Measurements from ENCODE around the gene SPRR1A.
"Not testable (repeated sequence)": the region's sequence is repeated elsewhere in the genome, so short reads cannot be mapped to it uniquely, and the experiment has no call there.

The SPRR1A gene

GRCh38 chr1:152999818-153000217 is 15.9 kb downstream of the SPRR1A start:
- TF ChIP-seq CTCF (IDR thresholded peaks at IDR 0.05; ENCODE audit: insufficient read depth, missing control alignments), result no peak
- no peak for DNase-seq (ENCODE audit: insufficient read length, low spot score)
- FAIRE-seq, result no peak

GRCh38 chr1:153000294-153000693 is 16.4 kb downstream of the SPRR1A start:
- FAIRE-seq (no peak), DNase-seq (ENCODE audit: insufficient read length, low spot score) (no peak)

GRCh38 chr1:153001382-153001781 is 17.5 kb downstream of the SPRR1A start, which contains the start of gene SPRR3:
TSS of gene SPRR3 (plus strand) at chr1:153001749. CDS start at chr1:153003021, 1,272 bp downstream.
- FAIRE-seq, result no peak
- no peak for DNase-seq (ENCODE audit: insufficient read length, low spot score)
- no peak for TF ChIP-seq CTCF (IDR thresholded peaks at IDR 0.05; ENCODE audit: insufficient read depth, missing control alignments)

More at GRCh38 chr1:153000294-153000693, 16.4 kb downstream of the SPRR1A start:
- TF ChIP-seq CTCF (IDR thresholded peaks at IDR 0.05; ENCODE audit: insufficient read depth, missing control alignments), result no peak

- DNase-seq (ENCODE audit: insufficient read length, low spot score); FAIRE-seq: not testable (repeated sequence)
Observed at GRCh38 chr1:153011235-153011758, 27.4 kb downstream of the SPRR1A start.

GRCh38 chr1:153021829-153022228 is 37.9 kb downstream of the SPRR1A start:
- DNase-seq (ENCODE audit: insufficient read length, low spot score); FAIRE-seq: not testable (repeated sequence)

- not testable (repeated sequence) for FAIRE-seq
Observed at GRCh38 chr1:153022340-153022739, 38.5 kb downstream of the SPRR1A start.

GRCh38 chr1:153023109-153023508 is 39.2 kb downstream of the SPRR1A start:
- DNase-seq (ENCODE audit: insufficient read length, low spot score), result no peak
- no peak for FAIRE-seq
- TF ChIP-seq CTCF (IDR thresholded peaks at IDR 0.05; ENCODE audit: insufficient read depth, missing control alignments), result no peak

More at GRCh38 chr1:153022340-153022739, 38.5 kb downstream of the SPRR1A start:
- not testable (repeated sequence) for DNase-seq (ENCODE audit: insufficient read length, low spot score)

GRCh38 chr1:153024413-153024812 is 40.5 kb downstream of the SPRR1A start:
- DNase-seq (ENCODE audit: insufficient read length, low spot score) (no peak), FAIRE-seq (no peak)
- TF ChIP-seq CTCF (IDR thresholded peaks at IDR 0.05; ENCODE audit: insufficient read depth, missing control alignments), result no peak

GRCh38 chr1:153025797-153026196 is 41.9 kb downstream of the SPRR1A start:
- TF ChIP-seq CTCF (IDR thresholded peaks at IDR 0.05; ENCODE audit: insufficient read depth, missing control alignments), result no peak
- DNase-seq (ENCODE audit: insufficient read length, low spot score), result no peak
- no peak for FAIRE-seq

Data from D721Med (cell line).